OCI-LY7 (cell line): ENCODE results near the gene VANGL1.

Source experiments
- EZH2phosphoT487 ChIP-seq: fragments of 200-600 bp; sonication (generic); IDR thresholded peaks from 2 replicates; pipeline ENCODE4 v1.6.1; 2018; ENCODE audit warnings: low read depth, borderline replicate concordance, mild to moderate bottlenecking, mixed run types, antibody characterized with exemption, low read length, moderate library complexity, mixed read lengths
- TF ChIP-seq, protein P1 (sequence below): fragments of 200-600 bp; sonication (generic); conservative IDR thresholded peaks from 2 replicates; pipeline ENCODE4 v1.5.1; 2014; ENCODE audit warnings: mild to moderate bottlenecking, antibody characterized with exemption, low read length, moderate library complexity, mixed read lengths

- TF ChIP-seq, protein P1, sequence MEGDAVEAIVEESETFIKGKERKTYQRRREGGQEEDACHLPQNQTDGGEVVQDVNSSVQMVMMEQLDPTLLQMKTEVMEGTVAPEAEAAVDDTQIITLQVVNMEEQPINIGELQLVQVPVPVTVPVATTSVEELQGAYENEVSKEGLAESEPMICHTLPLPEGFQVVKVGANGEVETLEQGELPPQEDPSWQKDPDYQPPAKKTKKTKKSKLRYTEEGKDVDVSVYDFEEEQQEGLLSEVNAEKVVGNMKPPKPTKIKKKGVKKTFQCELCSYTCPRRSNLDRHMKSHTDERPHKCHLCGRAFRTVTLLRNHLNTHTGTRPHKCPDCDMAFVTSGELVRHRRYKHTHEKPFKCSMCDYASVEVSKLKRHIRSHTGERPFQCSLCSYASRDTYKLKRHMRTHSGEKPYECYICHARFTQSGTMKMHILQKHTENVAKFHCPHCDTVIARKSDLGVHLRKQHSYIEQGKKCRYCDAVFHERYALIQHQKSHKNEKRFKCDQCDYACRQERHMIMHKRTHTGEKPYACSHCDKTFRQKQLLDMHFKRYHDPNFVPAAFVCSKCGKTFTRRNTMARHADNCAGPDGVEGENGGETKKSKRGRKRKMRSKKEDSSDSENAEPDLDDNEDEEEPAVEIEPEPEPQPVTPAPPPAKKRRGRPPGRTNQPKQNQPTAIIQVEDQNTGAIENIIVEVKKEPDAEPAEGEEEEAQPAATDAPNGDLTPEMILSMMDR, result 0 out of 2 replicates have a peak, but pooled peaks have one; percentile 21
- no peak for TF ChIP-seq EZH2phosphoT487
These were observed 16.9 kb upstream of the VANGL1 start for GRCh38 chr1:115624859-115625258.
